SU-DHL-6 (cell line): ENCODE measurements around the gene SNX25.
"Not testable (repeated sequence)": the region's sequence is repeated elsewhere in the genome, so short reads cannot be mapped to it uniquely, and the experiment has no call there.

Experiments
- H2AFZ ChIP-seq: fragments of 200-600 bp; sonication (generic); 2 replicates; pipeline ENCODE4 v1.6.1; 2014; ENCODE audit warnings: low read depth, mild to moderate bottlenecking, moderate library complexity, mixed read lengths, antibody characterized with exemption, low read length; ENCODE audit not compliant: severe bottlenecking
- H3F3A ChIP-seq: fragments of 200-600 bp; shearing (Covaris generic); 2 replicates; pipeline ENCODE4 v1.6.0; 2016; ENCODE audit warnings: antibody characterized with exemption, mild to moderate bottlenecking; ENCODE audit not compliant: insufficient read depth
- H3K27ac ChIP-seq: fragments of 200-600 bp; sonication (generic); 2 replicates; pipeline ENCODE4 v1.5.1; 2016; ENCODE audit warnings: low read depth, mild to moderate bottlenecking, low read length, moderate library complexity, mixed read lengths
- H3K27me3 ChIP-seq: fragments of 200-600 bp; sonication (generic), shearing (Covaris generic); 2 replicates; pipeline ENCODE4 v1.6.0; 2014; ENCODE audit warnings: mild to moderate bottlenecking, low read length
- H3K36me3 ChIP-seq: fragments of 200-600 bp; sonication (generic); 2 replicates; pipeline ENCODE4 v1.6.1; 2014; ENCODE audit warnings: mild to moderate bottlenecking, low read length, mixed read lengths
- H3K4me2 ChIP-seq: fragments of 300-600, 200-600 bp; shearing (Covaris generic), sonication (generic); 2 replicates; pipeline ENCODE4 v1.6.0; 2014; ENCODE audit warnings: low read length, low read depth, mild to moderate bottlenecking; ENCODE audit not compliant: poor library complexity, severe bottlenecking
- H3K4me3 ChIP-seq: fragments of 200-600 bp; sonication (generic); 2 replicates; pipeline ENCODE4 v1.5.1; 2014; ENCODE audit warnings: antibody characterized with exemption, low read length, mild to moderate bottlenecking, mixed read lengths; ENCODE audit not compliant: insufficient read depth, poor library complexity, severe bottlenecking
- H3K79me2 ChIP-seq: fragments of 200-600 bp; sonication (generic); 2 replicates; pipeline ENCODE4 v1.6.1; 2014; ENCODE audit warnings: mild to moderate bottlenecking, low read length, moderate library complexity; ENCODE audit not compliant: insufficient read depth
- H3K9ac ChIP-seq: fragments of 200-600 bp; sonication (generic); 2 replicates; pipeline ENCODE4 v1.7.0; 2014; ENCODE audit warnings: mild to moderate bottlenecking, low read length
- H3K9me2 ChIP-seq: fragments of 200-600 bp; sonication (generic); replicated peaks from 2 replicates; pipeline ENCODE4 v1.6.1; 2014; ENCODE audit warnings: low read length; ENCODE audit not compliant: insufficient read depth
- H3K9me3 ChIP-seq: fragments of 200-600 bp; sonication (generic); 2 replicates; pipeline ENCODE4 v1.6.1; 2014; ENCODE audit warnings: low read length, mixed read lengths; ENCODE audit not compliant: insufficient read depth
- H4K20me1 ChIP-seq: fragments of 200-600 bp; sonication (generic); 2 replicates; pipeline ENCODE4 v1.6.1; 2014; ENCODE audit warnings: low read depth, mild to moderate bottlenecking, antibody characterized with exemption, low read length, moderate library complexity, mixed read lengths
- CTCF ChIP-seq: fragments of 200-600 bp; sonication (generic); IDR thresholded peaks from one replicate; pipeline ENCODE4 v1.5.1; 2017; ENCODE audit warnings: antibody characterized with exemption, mild to moderate bottlenecking, low read length, moderate library complexity; ENCODE audit not compliant: insufficient read depth, poor library complexity, severe bottlenecking
- EZH2phosphoT487 ChIP-seq: fragments of 200-600 bp; sonication (generic), shearing (Covaris generic); conservative IDR thresholded peaks from 2 replicates; pipeline ENCODE4 v1.6.1; 2018; ENCODE audit warnings: mild to moderate bottlenecking, antibody characterized with exemption, low read length, moderate library complexity, mixed read lengths

Gene SNX25

GRCh38 chr4:185328586-185328985 lies 119.2 kb downstream of the SNX25 start:
- Histone ChIP-seq H3K27me3 (no peaks in the 10 kb centered on the region), H3K79me2 (no peaks in the 10 kb centered on the region), H3K4me2 (no peak overlapping the region), H3K36me3 (no peaks in the 10 kb centered on the region), H3K9me2 (no peaks in the 10 kb centered on the region), H4K20me1 (no peaks in the 10 kb centered on the region), H2AFZ (no peak overlapping the region), H3F3A (no peaks in the 10 kb centered on the region), H3K4me3 (no peak overlapping the region), H3K27ac (no peak overlapping the region), H3K9me3 (no peaks in the 10 kb centered on the region), H3K9ac (no peak overlapping the region)
- no peak for TF ChIP-seq EZH2phosphoT487
- no peak for TF ChIP-seq CTCF

GRCh38 chr4:185329879-185330510 lies 120.6 kb downstream of the SNX25 start:
- H3K36me3 ChIP-seq, H3K4me2 ChIP-seq, H3K79me2 ChIP-seq, H3K9me3 ChIP-seq, H3K27me3 ChIP-seq, H2AFZ ChIP-seq, H3K9ac ChIP-seq, H3K4me3 ChIP-seq, H4K20me1 ChIP-seq, H3K9me2 ChIP-seq, H3F3A ChIP-seq, H3K27ac ChIP-seq: not testable (repeated sequence)

- Histone ChIP-seq H3K4me2 (no peak overlapping the region), H3K79me2 (no peaks in the 10 kb centered on the region), H3K27ac (no peak overlapping the region), H3K9me3 (no peaks in the 10 kb centered on the region), H3K27me3 (no peaks in the 10 kb centered on the region), H4K20me1 (no peaks in the 10 kb centered on the region), H3F3A (no peaks in the 10 kb centered on the region), H2AFZ (no peak overlapping the region), H3K36me3 (no peaks in the 10 kb centered on the region), H3K4me3 (no peak overlapping the region), H3K9ac (no peak overlapping the region), H3K9me2 (no peaks in the 10 kb centered on the region)
- TF ChIP-seq EZH2phosphoT487 = no peak
- TF ChIP-seq CTCF = no peak
These were observed 123.4 kb downstream of the SNX25 start for GRCh38 chr4:185332575-185333464.

- Histone ChIP-seq H3K9me2 (no peaks in the 10 kb centered on the region), H3K4me2 (no peak overlapping the region), H3K36me3 (peaks cover 8% of the 10 kb centered on the region; the same call in 1 of the 2 replicates), H3K27ac (no peak overlapping the region), H3K27me3 (no peaks in the 10 kb centered on the region), H4K20me1 (no peaks in the 10 kb centered on the region), H3K9ac (no peak overlapping the region), H2AFZ (no peak overlapping the region), H3K4me3 (no peak overlapping the region), H3K9me3 (no peaks in the 10 kb centered on the region), H3K79me2 (no peaks in the 10 kb centered on the region), H3F3A (no peaks in the 10 kb centered on the region)
- no peak for TF ChIP-seq CTCF
- no peak for TF ChIP-seq EZH2phosphoT487
These were observed 124.9 kb downstream of the SNX25 start for GRCh38 chr4:185334326-185334725.
